ENCODE results near the gene CDKN1B.

Gene CDKN1B

GRCh38 chr12:12701457-12701856 lies 15.7 kb upstream of the CDKN1B start:
- no peak for DNase-seq (ENCODE audit: low read depth)

DNA sequence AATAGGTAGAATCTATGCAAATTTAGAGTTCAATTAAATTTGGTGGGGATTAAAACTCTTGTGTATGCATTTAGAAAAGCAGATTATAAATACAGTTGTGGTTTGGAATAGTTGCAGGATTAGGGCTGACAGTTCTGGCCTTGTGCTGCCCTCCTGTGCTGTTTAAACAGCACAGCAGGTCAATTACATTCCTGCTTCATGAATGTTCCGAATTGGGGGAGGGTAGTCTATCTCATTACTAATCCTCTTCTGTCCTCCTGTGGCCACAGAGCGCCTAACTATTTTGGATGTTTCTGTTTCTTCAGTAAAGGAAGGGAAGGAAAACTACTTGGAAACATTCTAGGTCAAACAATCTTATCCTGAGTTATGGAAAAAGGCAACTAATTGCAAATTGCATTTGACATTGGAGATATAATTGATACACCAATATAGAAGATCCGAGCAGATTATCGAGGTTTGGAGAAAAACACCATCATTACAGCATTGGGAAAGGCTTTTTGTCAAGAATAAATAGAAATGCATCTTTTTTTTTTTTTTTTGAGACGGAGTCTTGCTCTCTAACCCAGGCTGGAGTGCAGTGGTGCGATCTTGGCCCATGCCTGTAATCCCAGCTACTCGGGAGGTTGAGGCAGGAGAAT lies 12.5 kb upstream of the CDKN1B start:
- no peak for DNase-seq (ENCODE audit: low read depth)

DNA sequence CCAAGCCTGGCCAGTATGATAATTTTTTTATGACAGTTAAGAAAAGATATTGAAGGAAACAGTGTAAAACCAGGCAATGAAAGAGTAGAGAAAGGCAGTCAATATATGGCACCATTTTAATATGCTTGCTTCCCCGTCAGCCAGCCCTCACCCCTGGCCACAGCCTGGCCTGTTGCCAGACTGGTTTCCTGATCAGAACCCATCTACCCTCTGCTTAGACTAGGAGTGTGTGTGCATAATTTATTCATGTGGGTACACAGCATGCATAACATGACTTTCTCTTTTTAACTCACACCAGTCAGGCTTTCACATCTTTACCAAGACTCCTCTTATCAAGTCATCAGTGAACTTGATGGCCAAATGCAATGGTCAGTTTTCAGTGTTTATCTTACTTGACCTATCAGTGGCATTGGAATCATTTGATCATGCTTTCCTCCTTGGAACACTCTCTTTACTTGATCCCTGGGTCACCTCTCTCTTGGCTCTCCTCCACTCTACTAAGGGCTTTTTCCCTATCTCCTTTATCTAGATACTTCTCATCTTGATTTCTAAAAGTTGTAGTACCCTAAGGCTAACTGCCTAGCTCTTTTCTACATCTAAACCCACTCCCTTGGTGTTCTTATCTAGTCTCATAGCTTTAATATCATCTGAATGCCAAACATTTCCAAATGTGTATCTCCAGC lies 11.2 kb upstream of the CDKN1B start:
- no peak for DNase-seq (ENCODE audit: low read depth)

GRCh38 chr12:12713932-12714275 lies 3.3 kb upstream of the CDKN1B start:
- no peak for DNase-seq (ENCODE audit: low read depth)

- DNase-seq (ENCODE audit: low read depth) = no peak
Observed at GRCh38 chr12:12714276-12715021, 2.7 kb upstream of the CDKN1B start.

GRCh38 chr12:12715128-12715458 lies 2.1 kb upstream of the CDKN1B start:
- DNase-seq (ENCODE audit: low read depth) = no peak

- no peak for DNase-seq (ENCODE audit: low read depth)
Observed at GRCh38 chr12:12715459-12716150, 1.6 kb upstream of the CDKN1B start.

DNA sequence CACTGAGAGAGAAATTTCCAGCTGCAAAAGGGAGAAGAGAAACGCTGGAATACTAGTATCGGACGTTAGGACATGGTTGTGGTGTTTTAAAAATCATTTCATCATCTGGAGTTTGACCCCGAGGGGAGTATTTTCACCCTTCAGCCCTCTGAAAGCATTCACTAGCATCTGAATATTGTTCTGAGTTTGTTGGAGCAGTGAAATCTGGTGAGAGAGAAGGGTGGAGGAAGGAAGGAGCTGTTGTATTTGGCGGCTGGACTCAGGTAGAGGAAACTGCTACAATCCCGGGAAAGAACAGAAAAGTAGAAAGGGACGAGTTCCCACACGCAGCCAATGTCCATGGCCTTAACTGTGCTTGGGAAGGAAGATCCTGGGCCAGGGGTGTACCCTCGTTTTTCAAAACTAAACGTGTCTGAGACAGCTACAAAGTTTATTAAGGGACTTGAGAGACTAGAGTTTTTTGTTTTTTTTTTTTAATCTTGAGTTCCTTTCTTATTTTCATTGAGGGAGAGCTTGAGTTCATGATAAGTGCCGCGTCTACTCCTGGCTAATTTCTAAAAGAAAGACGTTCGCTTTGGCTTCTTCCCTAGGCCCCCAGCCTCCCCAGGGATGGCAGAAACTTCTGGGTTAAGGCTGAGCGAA lies 896 bp upstream of the CDKN1B start:
- DNase-seq (ENCODE audit: low read depth) = no peak

GRCh38 chr12:12717586-12718380 lies 615 bp downstream of the CDKN1B start:
- DNase-seq (ENCODE audit: low read depth) = no peak

DNA sequence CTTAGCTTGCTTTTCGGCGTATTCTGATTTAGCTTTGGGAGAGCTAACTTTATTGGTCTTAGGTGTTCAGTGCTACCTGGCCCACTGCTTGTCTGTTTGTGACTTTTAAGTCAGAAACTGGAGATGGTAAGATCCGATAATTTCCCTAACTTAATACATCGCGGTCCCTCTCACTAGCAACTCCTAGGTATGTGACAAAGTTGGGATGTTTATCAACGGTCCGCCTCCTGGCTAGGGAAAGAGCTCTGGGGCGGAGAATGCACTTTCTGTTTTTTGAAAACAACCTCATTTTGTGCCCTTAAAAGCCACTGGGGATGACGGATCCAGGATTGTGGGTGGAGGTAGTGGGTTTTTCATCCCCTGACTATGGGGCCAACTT lies 1.2 kb downstream of the CDKN1B start:
- DNase-seq (ENCODE audit: low read depth) = no peak

- DNase-seq (ENCODE audit: low read depth) = no peak
Observed at GRCh38 chr12:12718853-12719252, 1.7 kb downstream of the CDKN1B start.

DNA sequence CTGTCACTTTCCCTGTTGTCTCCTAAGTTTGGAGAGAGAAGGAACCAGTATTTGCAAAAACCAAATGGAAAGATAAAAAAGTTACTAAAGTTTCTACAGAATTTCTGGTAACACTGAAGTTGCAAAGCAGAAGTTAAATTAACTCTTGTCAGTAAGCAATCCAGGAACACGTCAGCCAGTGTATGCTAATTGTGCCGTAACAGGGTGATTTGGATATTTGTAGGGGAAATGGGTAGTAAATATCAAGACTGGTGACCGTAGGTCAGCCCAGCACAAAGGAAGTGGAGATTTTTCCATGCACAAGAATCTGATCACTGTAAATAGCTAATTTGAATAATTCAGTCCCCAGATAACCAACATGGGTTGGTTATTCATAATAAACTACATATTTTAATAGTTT lies 2.3 kb downstream of the CDKN1B start:
- DNase-seq (ENCODE audit: low read depth) = no peak

DNA sequence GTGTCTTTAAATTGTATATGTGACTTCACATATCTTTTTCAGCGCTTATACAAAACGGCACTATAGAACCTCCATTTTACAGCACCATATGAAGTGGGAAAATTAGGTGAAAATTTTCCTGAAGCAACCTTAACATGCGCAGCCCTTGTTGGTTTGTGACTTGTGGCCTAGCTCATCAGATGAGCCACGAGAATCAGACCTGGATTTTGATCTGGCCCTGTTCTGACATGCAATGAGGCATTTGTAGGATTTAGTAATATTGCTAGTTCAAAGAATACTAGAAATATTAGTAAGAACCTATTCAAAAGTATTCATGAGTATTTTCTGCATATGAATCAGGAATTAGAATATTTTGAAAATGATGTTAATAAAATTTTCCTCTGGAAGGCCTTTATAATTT lies 2.9 kb downstream of the CDKN1B start:
- no peak for DNase-seq (ENCODE audit: low read depth)

DNA sequence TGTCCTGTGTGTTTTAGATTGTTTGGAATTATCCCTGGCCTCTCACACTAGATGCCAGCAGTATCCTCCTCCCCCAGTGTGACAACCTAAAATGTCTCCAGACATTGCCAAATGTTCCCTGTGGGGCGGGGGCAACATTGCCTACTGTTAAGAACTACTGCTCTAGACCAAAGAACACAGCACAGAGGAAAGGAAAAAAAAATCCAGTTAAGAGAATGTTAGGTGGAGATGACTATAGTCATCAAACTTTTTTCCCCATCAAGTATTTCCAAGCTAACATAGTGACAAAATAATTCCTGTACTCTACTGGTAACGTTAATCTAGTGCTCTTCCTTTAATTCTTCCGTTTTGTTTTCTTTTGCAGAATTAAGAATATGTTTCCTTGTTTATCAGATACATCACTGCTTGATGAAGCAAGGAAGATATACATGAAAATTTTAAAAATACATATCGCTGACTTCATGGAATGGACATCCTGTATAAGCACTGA lies 3.5 kb downstream of the CDKN1B start:
- no peak for DNase-seq (ENCODE audit: low read depth)

DNA sequence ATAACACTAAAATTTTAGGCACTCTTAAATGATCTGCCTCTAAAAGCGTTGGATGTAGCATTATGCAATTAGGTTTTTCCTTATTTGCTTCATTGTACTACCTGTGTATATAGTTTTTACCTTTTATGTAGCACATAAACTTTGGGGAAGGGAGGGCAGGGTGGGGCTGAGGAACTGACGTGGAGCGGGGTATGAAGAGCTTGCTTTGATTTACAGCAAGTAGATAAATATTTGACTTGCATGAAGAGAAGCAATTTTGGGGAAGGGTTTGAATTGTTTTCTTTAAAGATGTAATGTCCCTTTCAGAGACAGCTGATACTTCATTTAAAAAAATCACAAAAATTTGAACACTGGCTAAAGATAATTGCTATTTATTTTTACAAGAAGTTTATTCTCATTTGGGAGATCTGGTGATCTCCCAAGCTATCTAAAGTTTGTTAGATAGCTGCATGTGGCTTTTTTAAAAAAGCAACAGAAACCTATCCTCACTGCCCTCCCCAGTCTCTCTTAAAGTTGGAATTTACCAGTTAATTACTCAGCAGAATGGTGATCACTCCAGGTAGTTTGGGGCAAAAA lies 4.1 kb downstream of the CDKN1B start:
- no peak for DNase-seq (ENCODE audit: low read depth)

GRCh38 chr12:12721814-12722434 lies 4.8 kb downstream of the CDKN1B start:
- DNase-seq (ENCODE audit: low read depth) = no peak

- DNase-seq (ENCODE audit: low read depth) = no peak
Observed at GRCh38 chr12:12722435-12723148, 5.4 kb downstream of the CDKN1B start.

DNA sequence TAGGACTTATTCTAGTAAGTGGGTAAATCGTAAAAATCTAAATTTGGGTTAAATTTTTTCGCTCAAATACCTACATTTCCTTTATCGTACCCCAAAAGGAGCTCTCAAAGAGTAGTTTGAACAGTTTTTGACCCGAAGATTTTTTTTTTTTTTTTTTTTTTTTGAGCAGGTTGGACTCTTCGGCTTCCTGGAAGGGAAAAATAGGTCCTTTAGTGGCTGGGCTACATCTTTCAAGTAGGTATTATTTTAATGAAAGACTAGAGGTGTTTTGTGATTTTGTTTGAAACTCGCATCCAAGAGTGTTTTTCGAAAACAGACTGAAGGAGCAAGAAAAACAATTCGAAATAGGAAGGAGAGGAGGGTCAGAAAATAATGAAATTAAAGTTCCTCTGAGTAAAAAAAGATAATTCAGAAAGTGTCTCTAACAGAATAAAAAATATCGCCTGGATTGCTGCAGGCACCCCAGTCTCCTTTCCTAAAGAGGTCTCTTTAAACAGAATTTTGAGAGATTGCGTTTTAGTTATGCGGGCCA lies 6.0 kb downstream of the CDKN1B start:
- no peak for DNase-seq (ENCODE audit: low read depth)

DNA sequence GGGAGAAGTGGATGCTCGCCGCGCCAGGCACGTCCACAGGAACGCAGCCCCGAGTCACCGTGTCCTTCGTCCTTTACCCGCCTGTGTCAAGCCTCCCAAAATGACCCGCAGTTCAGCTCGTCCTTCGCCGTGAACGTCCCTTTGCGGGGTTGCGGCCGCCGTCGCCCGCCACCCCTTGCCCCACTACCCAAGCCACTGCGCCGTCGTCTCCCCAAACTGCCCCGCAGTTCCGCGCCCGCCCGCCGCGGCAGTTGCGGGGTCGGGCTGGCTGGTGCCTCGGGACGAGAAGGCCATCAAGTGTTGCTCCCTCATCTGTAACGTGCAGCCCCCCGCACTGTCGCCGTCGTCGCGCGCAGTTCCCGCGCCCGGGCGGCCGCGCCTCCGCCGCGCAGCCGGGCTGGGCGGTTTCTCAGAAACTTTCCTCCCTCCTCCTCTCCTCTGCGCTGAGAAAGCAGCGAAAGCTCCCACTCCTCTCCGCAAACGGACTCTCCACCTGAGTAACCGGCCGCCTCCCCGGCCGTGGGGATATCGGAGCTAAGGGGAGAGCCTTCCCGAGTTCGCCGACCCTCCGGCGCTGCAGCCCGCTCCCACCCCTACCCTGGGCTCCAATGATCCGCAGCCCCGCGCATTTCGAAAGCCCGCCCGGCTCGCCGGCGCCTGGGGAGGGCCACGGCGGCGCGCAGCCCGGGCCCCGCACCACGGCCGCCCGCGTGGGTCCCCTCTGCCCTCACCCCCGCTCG lies 6.7 kb downstream of the CDKN1B start:
- no peak for DNase-seq (ENCODE audit: low read depth)
